SK-N-SH treated with all-trans-retinoic acid at 6 μM for 48 hours (cell line): ENCODE data around the gene GOLT1A.

Experiments used
- GLIS3 ChIP-seq: fragments of 250-450 bp; sonication (Bioruptor Pico); IDR thresholded peaks from 2 replicates; pipeline ENCODE4 v1.5.0; 2020; ENCODE audit warnings: mild to moderate bottlenecking, moderate library complexity
- OSR1 ChIP-seq: fragments of 250-450 bp; sonication (Bioruptor Pico); IDR thresholded peaks from 2 replicates; pipeline ENCODE4 v1.8.0; 2022; ENCODE audit warnings: moderate library complexity, mild to moderate bottlenecking, inconsistent platforms
- ZFP3 ChIP-seq: fragments of 250-450 bp; sonication (Bioruptor Pico); IDR thresholded peaks from 2 replicates; pipeline ENCODE4 v1.5.0; 2020; ENCODE audit warnings: mild to moderate bottlenecking, moderate library complexity
- ZFP30 ChIP-seq: fragments of 450-650 bp; formaldehyde crosslinking; IDR thresholded peaks from 2 replicates; pipeline ENCODE4 v1.5.0; 2022; ENCODE audit warnings: mild to moderate bottlenecking, moderate library complexity

GRCh38 chr1:204190212-204191211, 23.3 kb downstream of the GOLT1A start:
- no peak for TF ChIP-seq GLIS3 (CRISPR knock-in tag)
- TF ChIP-seq OSR1 (CRISPR knock-in tag), result no peak
- no peak for TF ChIP-seq ZFP3 (CRISPR knock-in tag)
- TF ChIP-seq ZFP30, result no peak
